Vagina (tissue), 2 donors: ENCODE results near the gene RPL22. TPM values are rescaled to one million over a fixed set of nuclear protein-coding genes. Genes with fewer than 3 reads are reported as not detected.

Experiments
- DNase-seq, 2 donors: peaks; one replicate each; pipeline ENCODE4 v3.0.0-alpha.2; 2017; ENCODE audit errors: extremely low spot score in 2 of 2
- H3K27ac ChIP-seq: fragments of 200-600 bp; sonication (generic); one replicate; pipeline ENCODE4 v1.5.1; 2019
- H3K27me3 ChIP-seq: fragments of 200-600 bp; sonication (generic); one replicate; pipeline ENCODE4 v1.5.1; 2019
- H3K36me3 ChIP-seq, 2 donors: fragments of 200-600 bp; sonication (generic); one replicate each; pipeline ENCODE4 v1.5.1; 2017 to 2019
- H3K4me1 ChIP-seq: fragments of 200-600 bp; sonication (generic); one replicate; pipeline ENCODE4 v1.5.1; 2019
- H3K4me3 ChIP-seq, 2 donors: fragments of 200-600 bp; sonication (generic); 1 replicate in 1 of 2; 2 replicates in 1 of 2; pipeline ENCODE4 v1.5.1; 2016 to 2019
- H3K9me3 ChIP-seq: fragments of 200-600 bp; sonication (generic); one replicate; pipeline ENCODE4 v1.5.1; 2019
- CTCF ChIP-seq, 3 experiments: fragments of 450-650 bp in 2 of 3; fragments of 200-600 bp in 1 of 3; sonication (generic) in 1 of 3; IDR thresholded peaks; one replicate each; pipeline ENCODE4 v1.5.1; 2017 to 2019; ENCODE audit warnings: antibody characterized with exemption in 3 of 3, mild to moderate bottlenecking in 2 of 3, moderate library complexity in 2 of 3
- POLR2A ChIP-seq, 2 donors: fragments of 450-650 bp; IDR thresholded peaks; one replicate each; pipeline ENCODE4 v1.6.1; 2017; ENCODE audit warnings: antibody characterized with exemption in 2 of 2, mild to moderate bottlenecking in 2 of 2, moderate library complexity in 2 of 2
- POLR2AphosphoS5 ChIP-seq, 2 donors: sonication (generic); formaldehyde crosslinking; IDR thresholded peaks; one replicate each; pipeline ENCODE4 v1.9.0; 2017; ENCODE audit warnings: antibody characterized with exemption in 2 of 2, mild to moderate bottlenecking in 2 of 2, low read depth in 1 of 2; ENCODE audit not compliant: insufficient read depth in 1 of 2
- intact Hi-C: fragments of 100-400 bp; cut with DNase I; formaldehyde crosslinking; loops from one replicate; pipeline ENCODE4 v1.15.1; 2023
- total RNA-seq: library from RNA; depleted of rRNA; stranded (reverse); fragments of >200 nt; gene quantifications from one replicate; pipeline ENCODE4 v1.2.3, GENCODE V29; 2016

RPL22 gene
- total RNA-seq, 1 donor from 2014 or later: 154 TPM

- Histone ChIP-seq H3K4me1 (no peaks in the 10 kb centered on the region), H3K9me3 (no peaks in the 10 kb centered on the region), H3K27ac (no peak overlapping the region), H3K27me3 (no peaks in the 10 kb centered on the region), H3K36me3 (peaks cover 0 to 67% of the 10 kb centered on the region in 2 donors), H3K4me3 (no peak overlapping the region)
- DNase-seq: no peak
- intact Hi-C loops: no loop called here
- TF ChIP-seq CTCF (IDR thresholded peaks at IDR 0.05): no peak
- no peak for TF ChIP-seq POLR2AphosphoS5 (IDR thresholded peaks at IDR 0.05; ENCODE audit: insufficient read depth in 1 of 2, low read depth in 1 of 2)
- no peak for TF ChIP-seq POLR2A (IDR thresholded peaks at IDR 0.05)
Measured at GRCh38 chr1:6188466-6188865, 10.9 kb downstream of the RPL22 start.

GRCh38 chr1:6185635-6186382, 13.6 kb downstream of the RPL22 start:
- Histone ChIP-seq H3K4me1 (peaks cover 9% of the 10 kb centered on the region), H3K4me3 (no peak overlapping the region), H3K27me3 (no peaks in the 10 kb centered on the region), H3K36me3 (peaks cover 0 to 44% of the 10 kb centered on the region in 2 donors), H3K27ac (no peak overlapping the region), H3K9me3 (no peaks in the 10 kb centered on the region)
- no peak for DNase-seq
- TF ChIP-seq POLR2AphosphoS5 (IDR thresholded peaks at IDR 0.05; ENCODE audit: insufficient read depth in 1 of 2, low read depth in 1 of 2): no peak
- TF ChIP-seq CTCF (IDR thresholded peaks at IDR 0.05): no peak
- no peak for TF ChIP-seq POLR2A (IDR thresholded peaks at IDR 0.05)
- intact Hi-C loops: no loop called here

- Histone ChIP-seq H3K9me3 (no peaks in the 10 kb centered on the region), H3K27ac (no peak overlapping the region), H3K4me3 (no peak overlapping the region), H3K27me3 (no peaks in the 10 kb centered on the region), H3K4me1 (peaks cover 13% of the 10 kb centered on the region), H3K36me3 (peaks cover 0 to 37% of the 10 kb centered on the region in 2 donors)
- no peak for DNase-seq
- TF ChIP-seq POLR2A (IDR thresholded peaks at IDR 0.05) (no peak), CTCF (IDR thresholded peaks at IDR 0.05) (no peak), POLR2AphosphoS5 (IDR thresholded peaks at IDR 0.05; ENCODE audit: insufficient read depth in 1 of 2, low read depth in 1 of 2) (no peak)
- intact Hi-C loops: no loop called here
Measured at GRCh38 chr1:6185151-6185550, 14.2 kb downstream of the RPL22 start.

- no peak overlapping the region for H3K27ac ChIP-seq
Measured at GRCh38 chr1:6184083-6184783, 15.2 kb downstream of the RPL22 start.

More at GRCh38 chr1:6184083-6184783, 15.2 kb downstream of the RPL22 start:
- Histone ChIP-seq H3K9me3 (no peaks in the 10 kb centered on the region), H3K4me3 (no peak overlapping the region), H3K27me3 (no peaks in the 10 kb centered on the region), H3K4me1 (peaks cover 13% of the 10 kb centered on the region), H3K36me3 (peaks cover 0 to 28% of the 10 kb centered on the region in 2 donors)
- DNase-seq: no peak
- no peak for TF ChIP-seq POLR2A (IDR thresholded peaks at IDR 0.05)
- no peak for TF ChIP-seq CTCF (IDR thresholded peaks at IDR 0.05)
- no peak for TF ChIP-seq POLR2AphosphoS5 (IDR thresholded peaks at IDR 0.05; ENCODE audit: insufficient read depth in 1 of 2, low read depth in 1 of 2)
- intact Hi-C loops: no loop called here
